Measurements from ENCODE around the gene LTA. TPM values are rescaled to one million over a fixed set of nuclear protein-coding genes. Genes with fewer than 3 reads are reported as not detected.
"Not testable (repeated sequence)": the region's sequence is repeated elsewhere in the genome, so short reads cannot be mapped to it uniquely, and the experiment has no call there.

Gene LTA
- total RNA-seq, 2 donors from 2014 or later = not detected

- no peak for ATAC-seq (ENCODE audit: insufficient number of reproducible peaks, low FRiP score, low read depth)
- peak overlapping the region in 1 of 2 donors; percentile 19 for H3K27ac ChIP-seq
- peak overlapping the region; percentile 25 for H3K4me3 ChIP-seq
- TF ChIP-seq CTCF (IDR thresholded peaks at IDR 0.05) = no peak
- peaks cover 5 to 8% of the 10 kb centered on the region in 2 donors for H3K4me1 ChIP-seq (ENCODE audit: control insufficient read depth in 1 of 2, low read depth in 2 of 2)
- H3K27me3 ChIP-seq (replicated peaks; ENCODE audit: insufficient read depth) = no peaks in the 10 kb centered on the region
- DNase-seq (ENCODE audit: low spot score) = no peak
- H3K36me3 ChIP-seq = no peaks in the 10 kb centered on the region
- H3K9me3 ChIP-seq = no peaks in the 10 kb centered on the region
These were observed 14.7 kb downstream of the LTA start for GRCh38 chr6:31586599-31587281.

- ATAC-seq (ENCODE audit: insufficient number of reproducible peaks, low FRiP score, low read depth) = no peak
- H3K4me3 ChIP-seq = peak overlapping the region; percentile 25
- no peak overlapping the region for H3K27ac ChIP-seq
- H3K27me3 ChIP-seq (replicated peaks; ENCODE audit: insufficient read depth) = no peaks in the 10 kb centered on the region
- no peak for TF ChIP-seq CTCF (IDR thresholded peaks at IDR 0.05)
- H3K36me3 ChIP-seq = no peaks in the 10 kb centered on the region
- H3K9me3 ChIP-seq = no peaks in the 10 kb centered on the region
- DNase-seq (ENCODE audit: low spot score) = no peak
- H3K4me1 ChIP-seq (ENCODE audit: control insufficient read depth in 1 of 2, low read depth in 2 of 2) = peaks cover 0 to 5% of the 10 kb centered on the region in 2 donors
These were observed 16.0 kb downstream of the LTA start for GRCh38 chr6:31587791-31588777.

GRCh38 chr6:31588871-31589650 lies 17.0 kb downstream of the LTA start:
- Histone ChIP-seq H3K9me3 (no peaks in the 10 kb centered on the region), H3K27me3 (replicated peaks; ENCODE audit: insufficient read depth) (no peaks in the 10 kb centered on the region), H3K27ac (no peak overlapping the region), H3K4me1 (ENCODE audit: control insufficient read depth in 1 of 2, low read depth in 2 of 2) (peaks cover 0 to 5% of the 10 kb centered on the region in 2 donors), H3K36me3 (no peaks in the 10 kb centered on the region), H3K4me3 (no peak overlapping the region)
- no peak for ATAC-seq (ENCODE audit: insufficient number of reproducible peaks, low FRiP score, low read depth)
- DNase-seq (ENCODE audit: low spot score) = no peak
- no peak for TF ChIP-seq CTCF (IDR thresholded peaks at IDR 0.05)

- not testable (repeated sequence) for H3K27me3 ChIP-seq (replicated peaks; ENCODE audit: insufficient read depth); H3K4me1 ChIP-seq (ENCODE audit: control insufficient read depth in 1 of 2, low read depth in 2 of 2); DNase-seq (ENCODE audit: low spot score); ATAC-seq (ENCODE audit: insufficient number of reproducible peaks, low FRiP score, low read depth); H3K9me3 ChIP-seq; H3K27ac ChIP-seq; H3K4me3 ChIP-seq; H3K36me3 ChIP-seq
These were observed 18.6 kb downstream of the LTA start for GRCh38 chr6:31590691-31591090.

GRCh38 chr6:31592396-31592771 lies 20.3 kb downstream of the LTA start:
- DNase-seq (ENCODE audit: low spot score) (no peak), ATAC-seq (ENCODE audit: insufficient number of reproducible peaks, low FRiP score, low read depth) (no peak)
- no peaks in the 10 kb centered on the region for H3K9me3 ChIP-seq
- H3K4me3 ChIP-seq = no peak overlapping the region
- no peak for TF ChIP-seq CTCF (IDR thresholded peaks at IDR 0.05)
- no peak overlapping the region for H3K27ac ChIP-seq
- H3K27me3 ChIP-seq (replicated peaks; ENCODE audit: insufficient read depth) = no peaks in the 10 kb centered on the region
- no peaks in the 10 kb centered on the region for H3K4me1 ChIP-seq (ENCODE audit: control insufficient read depth in 1 of 2, low read depth in 2 of 2)
- no peaks in the 10 kb centered on the region for H3K36me3 ChIP-seq

Measured in thoracic aorta (tissue), 2 donors.